IgD-negative memory B cell (primary cell): ENCODE results near the gene NUP93. TPM values are rescaled to one million over a fixed set of nuclear protein-coding genes. Genes with fewer than 3 reads are reported as not detected.
A peak's percentile ranks its signal among the peaks of the same experiment; 100 is the strongest.
"Not testable (repeated sequence)": the region's sequence is repeated elsewhere in the genome, so short reads cannot be mapped to it uniquely, and the experiment has no call there.

Experiments used
- H3K27ac Mint-ChIP-seq, 3 donors: one replicate each; pipeline ENCODE4 v1.8.0; 2020 to 2022; ENCODE audit warnings: mild to moderate bottlenecking in 3 of 3, mixed read lengths in 3 of 3, moderate library complexity in 1 of 3
- H3K27me3 Mint-ChIP-seq: one replicate; pipeline ENCODE4 v1.8.0; 2021; ENCODE audit warnings: mixed read lengths
- H3K36me3 Mint-ChIP-seq: one replicate; pipeline ENCODE4 v1.8.0; 2020; ENCODE audit warnings: mild to moderate bottlenecking, mixed read lengths
- H3K4me1 Mint-ChIP-seq, 3 donors: one replicate each; pipeline ENCODE4 v1.8.0; 2020 to 2022; ENCODE audit warnings: mixed read lengths in 3 of 3, mild to moderate bottlenecking in 1 of 3
- H3K4me3 Mint-ChIP-seq, 4 donors: one replicate each; pipeline ENCODE4 v1.8.0; 2020 to 2022; ENCODE audit warnings: mild to moderate bottlenecking in 4 of 4, mixed read lengths in 4 of 4, moderate library complexity in 3 of 4
- H3K9me3 Mint-ChIP-seq, 3 donors: one replicate each; pipeline ENCODE4 v1.8.0; 2020 to 2021; ENCODE audit warnings: mixed read lengths in 3 of 3, mild to moderate bottlenecking in 1 of 3
- polyA plus RNA-seq: library from polyadenylated mRNA; unstranded; fragments of 300-500 nt; fragmentation: Illumina TruSeq; gene quantifications from one replicate; pipeline ENCODE4 v1.2.3, GENCODE V29; 2021

NUP93 gene
- polyA plus RNA-seq, 1 donor from 2014 or later = 60.6 TPM

DNA sequence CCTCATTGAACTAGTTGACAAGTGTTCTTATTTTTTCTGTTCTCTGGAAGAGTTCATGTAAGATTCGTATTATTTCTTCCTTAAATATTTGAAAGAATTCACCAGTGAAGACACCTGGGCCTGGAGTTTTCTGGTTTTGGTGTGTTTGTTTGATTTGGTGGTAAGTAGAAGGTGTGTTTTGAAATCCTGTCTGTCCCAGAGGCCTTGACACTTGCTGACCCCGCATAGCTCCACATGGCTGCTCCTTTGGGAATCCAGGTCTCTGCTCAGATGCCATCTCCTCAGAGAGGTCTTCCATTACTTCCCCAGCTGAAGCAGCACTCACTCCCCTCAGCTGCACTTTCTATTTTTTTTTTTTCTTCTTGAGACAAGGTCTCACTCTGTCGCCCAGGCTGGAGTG lies 5.7 kb upstream of the NUP93 start:
- Mint-ChIP-seq H3K27ac (no peak overlapping the region), H3K9me3 (no peaks in the 10 kb centered on the region), H3K27me3 (peaks cover 5% of the 10 kb centered on the region), H3K4me3 (peak overlapping the region in 1 of 4 donors; percentile 29), H3K4me1 (peaks cover 6 to 7% (median 6%) of the 10 kb centered on the region in 3 donors), H3K36me3 (no peaks in the 10 kb centered on the region)

- Mint-ChIP-seq H3K4me1 (peaks cover 11 to 15% (median 14%) of the 10 kb centered on the region in 3 donors), H3K27ac (no peak overlapping the region), H3K9me3 (no peaks in the 10 kb centered on the region), H3K4me3 (no peak overlapping the region), H3K27me3 (peaks cover 5% of the 10 kb centered on the region), H3K36me3 (no peaks in the 10 kb centered on the region)
Observed at GRCh38 chr16:56726283-56726682, 3.6 kb upstream of the NUP93 start.

DNA sequence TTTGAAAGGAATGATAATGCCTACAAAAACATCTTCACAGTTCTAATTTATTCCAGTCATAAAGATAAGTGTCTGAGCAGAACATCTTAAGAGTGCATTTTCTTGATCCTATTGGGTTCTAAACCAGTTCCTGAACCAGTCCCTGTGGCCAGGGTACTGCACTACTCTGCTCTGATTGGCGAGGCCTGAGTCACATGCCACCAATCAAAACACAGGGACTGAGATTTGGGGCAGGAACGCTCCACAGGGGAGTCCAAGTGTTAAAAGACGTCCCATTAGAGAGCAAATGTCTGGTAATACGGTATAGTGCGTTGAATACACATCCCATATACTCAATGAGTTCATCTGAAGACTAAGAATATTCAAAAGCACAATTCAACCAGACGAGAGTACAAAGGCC lies 3.0 kb upstream of the NUP93 start:
- peaks cover 11 to 15% (median 14%) of the 10 kb centered on the region in 3 donors for H3K4me1 Mint-ChIP-seq
- no peak overlapping the region for H3K27ac Mint-ChIP-seq
- H3K36me3 Mint-ChIP-seq = no peaks in the 10 kb centered on the region
- H3K4me3 Mint-ChIP-seq = peak overlapping the region in 1 of 4 donors; percentile 16
- no peaks in the 10 kb centered on the region for H3K9me3 Mint-ChIP-seq
- peaks cover 5% of the 10 kb centered on the region for H3K27me3 Mint-ChIP-seq

DNA sequence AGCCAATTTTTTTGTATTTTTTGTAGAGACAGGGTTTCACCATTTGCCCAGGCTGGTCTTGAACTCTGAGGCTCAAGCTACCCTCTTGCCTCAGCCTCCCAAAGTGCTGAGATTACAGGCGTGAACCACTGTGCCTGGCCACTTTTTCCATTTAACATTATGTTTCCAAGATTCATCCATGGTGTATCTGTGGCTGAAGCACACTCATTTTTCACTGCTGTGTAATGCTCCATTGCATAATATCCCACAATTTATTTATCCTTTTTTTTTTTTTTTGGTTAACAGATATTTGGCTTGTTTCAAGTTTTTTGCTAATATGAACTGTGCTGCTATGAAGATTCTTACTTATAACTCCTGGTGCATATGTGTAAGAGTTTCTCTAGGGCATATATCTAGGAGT lies 1.9 kb upstream of the NUP93 start:
- Mint-ChIP-seq H3K27me3 (peaks cover 5% of the 10 kb centered on the region), H3K9me3 (no peaks in the 10 kb centered on the region), H3K4me3 (peak overlapping the region in 1 of 4 donors; percentile 16), H3K36me3 (no peaks in the 10 kb centered on the region), H3K4me1 (peaks cover 11 to 15% (median 14%) of the 10 kb centered on the region in 3 donors), H3K27ac (peak overlapping the region in 1 of 3 donors; percentile 9)

GRCh38 chr16:56728980-56729734 lies 772 bp upstream of the NUP93 start:
- peak overlapping the region in 2 of 3 donors; percentile 36 to 77 for H3K27ac Mint-ChIP-seq
- peaks cover 11 to 15% (median 14%) of the 10 kb centered on the region in 3 donors for H3K4me1 Mint-ChIP-seq
- H3K9me3 Mint-ChIP-seq = no peaks in the 10 kb centered on the region
- H3K36me3 Mint-ChIP-seq = no peaks in the 10 kb centered on the region
- peaks cover 5% of the 10 kb centered on the region for H3K27me3 Mint-ChIP-seq
- H3K4me3 Mint-ChIP-seq = no peak overlapping the region

DNA sequence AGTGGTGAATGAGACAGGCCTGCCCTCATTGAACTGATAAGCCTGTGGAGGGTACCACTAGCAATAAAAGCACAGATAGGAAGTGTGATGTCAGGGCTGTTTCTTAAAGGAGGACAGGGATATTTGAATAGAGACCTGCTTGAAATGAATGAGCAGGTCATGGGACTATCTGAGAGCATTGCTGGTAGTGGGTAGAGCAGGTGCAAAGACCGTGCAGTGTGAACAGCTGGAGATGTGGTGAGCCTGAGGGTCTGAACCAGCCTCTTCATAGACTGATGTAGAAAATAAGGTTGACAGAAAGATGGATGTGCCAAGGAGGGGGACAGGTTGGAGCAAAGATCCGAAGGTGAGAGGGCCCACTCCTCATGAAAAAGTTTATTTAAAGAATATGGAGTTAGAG lies 2.4 kb downstream of the NUP93 start:
- H3K27ac Mint-ChIP-seq = no peak overlapping the region
- no peaks in the 10 kb centered on the region for H3K36me3 Mint-ChIP-seq
- H3K4me1 Mint-ChIP-seq = peaks cover 15 to 17% (median 16%) of the 10 kb centered on the region in 3 donors
- no peak overlapping the region for H3K4me3 Mint-ChIP-seq
- H3K27me3 Mint-ChIP-seq = no peaks in the 10 kb centered on the region
- no peaks in the 10 kb centered on the region for H3K9me3 Mint-ChIP-seq

GRCh38 chr16:56732832-56733231 lies 2.9 kb downstream of the NUP93 start:
- no peak overlapping the region for H3K27ac Mint-ChIP-seq
- no peaks in the 10 kb centered on the region for H3K9me3 Mint-ChIP-seq
- H3K4me3 Mint-ChIP-seq = no peak overlapping the region
- peaks cover 15 to 21% (median 17%) of the 10 kb centered on the region in 3 donors for H3K4me1 Mint-ChIP-seq
- H3K36me3 Mint-ChIP-seq = no peaks in the 10 kb centered on the region
- no peaks in the 10 kb centered on the region for H3K27me3 Mint-ChIP-seq

GRCh38 chr16:56734429-56734828 lies 4.5 kb downstream of the NUP93 start:
- Mint-ChIP-seq H3K4me3 (no peak overlapping the region), H3K27ac (no peak overlapping the region), H3K27me3 (no peaks in the 10 kb centered on the region), H3K36me3 (no peaks in the 10 kb centered on the region), H3K4me1 (peaks cover 6 to 21% (median 11%) of the 10 kb centered on the region in 3 donors), H3K9me3 (no peaks in the 10 kb centered on the region)

DNA sequence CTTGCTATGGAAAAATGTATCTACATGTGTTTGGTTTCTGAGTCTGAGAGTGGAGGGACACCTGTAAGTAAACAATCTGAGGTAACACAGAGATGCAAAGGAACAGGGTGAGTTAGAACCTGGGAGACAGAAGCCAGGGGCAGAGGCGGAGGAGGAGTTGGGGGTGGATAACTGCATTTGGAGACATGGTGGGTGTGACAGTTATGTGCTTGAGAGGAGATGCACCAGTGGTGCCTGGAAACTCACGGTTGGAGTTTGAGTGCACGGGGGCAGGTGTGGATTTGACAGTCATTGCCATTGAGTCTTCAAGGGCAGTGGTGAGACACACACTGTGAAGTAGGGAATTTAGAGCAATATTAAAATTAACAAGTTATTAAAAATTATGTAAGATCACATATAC lies 6.5 kb downstream of the NUP93 start:
- Mint-ChIP-seq H3K4me1 (peaks cover 4 to 14% (median 5%) of the 10 kb centered on the region in 3 donors), H3K27me3 (no peaks in the 10 kb centered on the region), H3K9me3 (no peaks in the 10 kb centered on the region), H3K4me3 (no peak overlapping the region), H3K36me3 (no peaks in the 10 kb centered on the region), H3K27ac (no peak overlapping the region)

DNA sequence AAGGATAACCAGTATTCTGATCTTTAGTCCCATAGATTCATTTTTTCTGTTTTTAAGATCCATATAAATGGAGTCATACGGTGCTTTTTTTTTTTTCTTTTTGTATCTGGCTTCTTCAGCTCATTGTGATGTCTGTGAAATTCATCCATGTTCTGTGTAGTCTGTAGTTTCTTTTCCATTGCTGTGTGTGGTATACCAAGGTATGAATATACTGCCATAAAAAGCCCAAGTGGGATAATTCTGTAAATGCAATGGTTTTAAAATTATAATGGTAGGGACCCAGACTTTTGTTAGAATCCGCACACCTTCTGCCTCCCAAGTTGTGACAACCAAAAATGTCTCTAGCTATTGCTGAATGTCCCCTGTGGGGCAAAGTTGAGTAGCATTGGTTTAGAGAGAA lies 7.6 kb downstream of the NUP93 start:
- Mint-ChIP-seq H3K27ac (no peak overlapping the region), H3K4me1 (peaks cover 4 to 22% (median 6%) of the 10 kb centered on the region in 3 donors), H3K9me3 (no peaks in the 10 kb centered on the region), H3K4me3 (peak overlapping the region in 1 of 4 donors; percentile 9), H3K27me3 (no peaks in the 10 kb centered on the region), H3K36me3 (no peaks in the 10 kb centered on the region)

GRCh38 chr16:56738221-56738620 lies 8.3 kb downstream of the NUP93 start:
- Mint-ChIP-seq H3K4me1 (peaks cover 4 to 23% (median 6%) of the 10 kb centered on the region in 3 donors), H3K9me3 (no peaks in the 10 kb centered on the region), H3K27ac (no peak overlapping the region), H3K27me3 (no peaks in the 10 kb centered on the region), H3K4me3 (no peak overlapping the region), H3K36me3 (no peaks in the 10 kb centered on the region)

- not testable (repeated sequence) for H3K36me3 Mint-ChIP-seq, H3K9me3 Mint-ChIP-seq, H3K27me3 Mint-ChIP-seq, H3K4me3 Mint-ChIP-seq, H3K27ac Mint-ChIP-seq
- H3K4me1 Mint-ChIP-seq = peaks cover 4 to 23% (median 8%) of the 10 kb centered on the region in 3 donors
Observed at GRCh38 chr16:56739378-56739777, 9.4 kb downstream of the NUP93 start.

DNA sequence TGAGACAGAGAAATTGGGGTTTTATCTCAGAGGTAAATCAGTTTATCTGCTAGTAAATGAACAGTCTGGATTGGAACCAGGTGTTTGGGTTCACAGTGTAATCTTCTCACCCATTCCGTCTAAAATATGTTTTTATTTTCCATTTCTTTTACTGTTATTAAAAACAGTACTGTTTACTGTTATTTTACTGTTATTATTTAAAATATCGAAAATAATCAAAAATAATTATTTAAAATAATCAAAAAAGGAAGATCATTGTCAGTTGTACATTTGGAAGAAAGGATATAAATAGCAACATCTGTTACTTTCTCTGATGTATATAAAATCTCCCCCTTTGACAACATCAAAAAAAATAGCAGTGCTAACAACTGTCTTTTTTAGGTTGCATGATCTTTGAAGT lies 11.5 kb downstream of the NUP93 start:
- Mint-ChIP-seq H3K36me3 (no peaks in the 10 kb centered on the region), H3K9me3 (no peaks in the 10 kb centered on the region), H3K4me3 (no peak overlapping the region), H3K4me1 (peaks cover 3 to 33% (median 6%) of the 10 kb centered on the region in 3 donors), H3K27ac (no peak overlapping the region), H3K27me3 (no peaks in the 10 kb centered on the region)

GRCh38 chr16:56742030-56742984 lies 12.4 kb downstream of the NUP93 start:
- Mint-ChIP-seq H3K36me3 (no peaks in the 10 kb centered on the region), H3K4me3 (no peak overlapping the region), H3K27ac (no peak overlapping the region), H3K9me3 (no peaks in the 10 kb centered on the region), H3K27me3 (no peaks in the 10 kb centered on the region), H3K4me1 (peaks cover 1 to 33% (median 6%) of the 10 kb centered on the region in 3 donors)

DNA sequence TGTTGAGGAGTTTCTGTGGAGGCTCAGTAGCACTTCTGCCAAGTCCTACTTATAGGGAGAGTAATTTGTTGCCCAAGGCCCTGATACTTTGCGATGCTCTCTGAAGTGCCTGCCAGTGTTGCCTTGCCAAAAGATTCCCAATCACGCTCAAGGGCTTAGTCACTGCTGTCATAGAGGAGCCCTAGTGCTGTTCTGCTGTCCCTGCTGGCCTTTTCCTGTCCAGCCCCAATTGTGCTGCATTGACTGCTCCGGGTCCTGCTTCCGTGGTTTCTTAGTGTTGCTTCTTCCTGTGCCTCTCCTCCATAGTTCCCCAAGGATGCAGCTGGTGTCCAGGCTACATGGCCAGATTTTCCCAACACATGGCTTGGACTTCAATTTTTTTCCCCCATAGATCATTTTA lies 13.9 kb downstream of the NUP93 start:
- no peaks in the 10 kb centered on the region for H3K9me3 Mint-ChIP-seq
- peaks cover 4 to 22% (median 6%) of the 10 kb centered on the region in 3 donors for H3K4me1 Mint-ChIP-seq
- no peaks in the 10 kb centered on the region for H3K27me3 Mint-ChIP-seq
- H3K4me3 Mint-ChIP-seq = no peak overlapping the region
- no peak overlapping the region for H3K27ac Mint-ChIP-seq
- H3K36me3 Mint-ChIP-seq = peaks cover 2% of the 10 kb centered on the region
